H9 (cell line): Measurements from ENCODE around the gene ZNF444. TPM values are rescaled to one million over a fixed set of nuclear protein-coding genes. Genes with fewer than 3 reads are reported as not detected.

Experiments
- DNase-seq: peaks from one replicate; pipeline ENCODE4 v3.0.0-alpha.2; 2017
- H2AFZ ChIP-seq: one replicate; pipeline ENCODE4 v1.6.1; 2013; ENCODE audit warnings: mild to moderate bottlenecking, low read length, control low read depth, moderate library complexity
- H2AK5ac ChIP-seq: 2 replicates; pipeline ENCODE4 v1.6.1; 2013; ENCODE audit warnings: low read length, control low read depth, mixed read lengths; ENCODE audit not compliant: insufficient read length
- H2BK120ac ChIP-seq: one replicate; pipeline ENCODE4 v1.6.1; 2013; ENCODE audit warnings: low read depth, mild to moderate bottlenecking, low read length, control low read depth, inconsistent platforms; ENCODE audit not compliant: poor library complexity, severe bottlenecking
- H2BK12ac ChIP-seq: 2 replicates; pipeline ENCODE4 v1.6.1; 2013; ENCODE audit warnings: low read length, control low read depth, mixed read lengths, low read depth; ENCODE audit not compliant: insufficient read length
- H2BK15ac ChIP-seq: 2 replicates; pipeline ENCODE4 v1.6.1; 2013; ENCODE audit warnings: low read depth, low read length, control low read depth
- H2BK20ac ChIP-seq: one replicate; pipeline ENCODE4 v1.6.1; 2013; ENCODE audit warnings: low read depth, mild to moderate bottlenecking, low read length, control low read depth, inconsistent platforms; ENCODE audit not compliant: poor library complexity, severe bottlenecking
- H2BK5ac ChIP-seq: 2 replicates; pipeline ENCODE4 v1.6.1; 2013; ENCODE audit warnings: low read length, control low read depth, mixed read lengths; ENCODE audit not compliant: insufficient read length
- H3K14ac ChIP-seq: 2 replicates; pipeline ENCODE4 v1.6.1; 2013; ENCODE audit warnings: low read length, control low read depth; ENCODE audit not compliant: insufficient read depth
- H3K18ac ChIP-seq: 2 replicates; pipeline ENCODE4 v1.6.1; 2013; ENCODE audit warnings: low read depth, mild to moderate bottlenecking, mixed read lengths, low read length, control low read depth; ENCODE audit not compliant: insufficient read length
- H3K23ac ChIP-seq: 2 replicates; pipeline ENCODE4 v1.6.1; 2013; ENCODE audit warnings: low read length, control low read depth, mixed read lengths, low read depth; ENCODE audit not compliant: insufficient read length
- H3K23me2 ChIP-seq: 2 replicates; pipeline ENCODE4 v1.6.1; 2013; ENCODE audit warnings: low read depth, mild to moderate bottlenecking, mixed read lengths, low read length, control low read depth; ENCODE audit not compliant: insufficient read length, poor library complexity, severe bottlenecking
- H3K27ac ChIP-seq: 2 replicates; pipeline ENCODE4 v1.5.1; 2013; ENCODE audit warnings: low read length, control low read depth, mixed read lengths, low read depth; ENCODE audit not compliant: insufficient read length
- H3K27me3 ChIP-seq: 2 replicates; pipeline ENCODE4 v1.6.1; 2013; ENCODE audit warnings: low read length, control low read depth, inconsistent platforms; ENCODE audit not compliant: insufficient read depth
- H3K4ac ChIP-seq: 2 replicates; pipeline ENCODE4 v1.6.1; 2013; ENCODE audit warnings: low read depth, mild to moderate bottlenecking, control low read depth, inconsistent platforms, low read length, moderate library complexity
- H3K4me1 ChIP-seq: 2 replicates; pipeline ENCODE4 v1.6.1; 2013; ENCODE audit warnings: low read length, control low read depth, inconsistent platforms; ENCODE audit not compliant: insufficient read depth
- H3K4me2 ChIP-seq: 2 replicates; pipeline ENCODE4 v1.6.1; 2013; ENCODE audit warnings: low read length, control low read depth, mixed read lengths; ENCODE audit not compliant: insufficient read length, insufficient read depth
- H3K56ac ChIP-seq: 2 replicates; pipeline ENCODE4 v1.6.1; 2013; ENCODE audit warnings: low read depth, mild to moderate bottlenecking, mixed read lengths, low read length, control low read depth; ENCODE audit not compliant: insufficient read length
- H3K79me1 ChIP-seq: 2 replicates; pipeline ENCODE4 v1.6.1; 2013; ENCODE audit warnings: low read depth, mild to moderate bottlenecking, moderate library complexity, low read length, control low read depth, inconsistent platforms; ENCODE audit not compliant: insufficient read depth, poor library complexity, severe bottlenecking
- H3K79me2 ChIP-seq: 2 replicates; pipeline ENCODE4 v1.6.1; 2013; ENCODE audit warnings: low read length, control low read depth, inconsistent platforms; ENCODE audit not compliant: insufficient read depth
- H3K9ac ChIP-seq: 2 replicates; pipeline ENCODE4 v1.6.1; 2013; ENCODE audit warnings: low read length, control low read depth, mixed read lengths; ENCODE audit not compliant: insufficient read length; ENCODE audit errors: extremely low read depth
- H3K9me3 ChIP-seq: one replicate; pipeline ENCODE4 v1.6.1; 2013; ENCODE audit warnings: low read depth, low read length, inconsistent platforms; ENCODE audit not compliant: control insufficient read depth
- H3T11ph ChIP-seq: one replicate; pipeline ENCODE4 v1.6.1; 2013; ENCODE audit warnings: mild to moderate bottlenecking, low read length, control low read depth, inconsistent platforms
- H4K20me1 ChIP-seq: one replicate; pipeline ENCODE4 v1.6.1; 2013; ENCODE audit not compliant: control insufficient read depth, insufficient read length, insufficient read depth
- H4K5ac ChIP-seq: 2 replicates; pipeline ENCODE4 v1.6.1; 2013; ENCODE audit warnings: low read depth, mild to moderate bottlenecking, mixed read lengths, low read length, control low read depth; ENCODE audit not compliant: insufficient read length
- H4K8ac ChIP-seq: replicated peaks from 2 replicates; pipeline ENCODE4 v1.6.1; 2013; ENCODE audit warnings: low read length, control low read depth, mixed read lengths, low read depth; ENCODE audit not compliant: insufficient read length
- H4K91ac ChIP-seq: 2 replicates; pipeline ENCODE4 v1.6.1; 2013; ENCODE audit warnings: low read depth, mild to moderate bottlenecking, moderate library complexity, mixed read lengths, low read length, control low read depth; ENCODE audit not compliant: insufficient read length
- H3K27ac Mint-ChIP-seq, 3 experiments: 2 replicates in 2 of 3; 3 replicates in 1 of 3; pipeline ENCODE4 v1.8.0; 2020 to 2021; ENCODE audit warnings: mixed read lengths in 3 of 3, mild to moderate bottlenecking in 1 of 3, moderate library complexity in 1 of 3
- H3K27me3 Mint-ChIP-seq: 2 replicates; pipeline ENCODE4 v1.8.0; 2021; ENCODE audit warnings: low read depth, mild to moderate bottlenecking, moderate library complexity, mixed read lengths
- H3K36me3 Mint-ChIP-seq, 3 experiments: 2 replicates in 2 of 3; 3 replicates in 1 of 3; pipeline ENCODE4 v1.8.0; 2020 to 2021; ENCODE audit warnings: low read depth in 3 of 3, mixed read lengths in 3 of 3; ENCODE audit not compliant: insufficient read depth in 1 of 3
- H3K4me1 Mint-ChIP-seq, 2 experiments: 2 replicates each; pipeline ENCODE4 v1.8.0; 2020; ENCODE audit warnings: mixed read lengths in 2 of 2
- H3K4me3 Mint-ChIP-seq, 2 experiments: 2 replicates in 1 of 2; 3 replicates in 1 of 2; pipeline ENCODE4 v1.8.0; 2020 to 2021; ENCODE audit warnings: mild to moderate bottlenecking in 2 of 2, mixed read lengths in 2 of 2, moderate library complexity in 1 of 2
- H3K9me3 Mint-ChIP-seq, 2 experiments: 2 replicates in 1 of 2; 3 replicates in 1 of 2; pipeline ENCODE4 v1.8.0; 2020; ENCODE audit warnings: mild to moderate bottlenecking in 2 of 2, mixed read lengths in 2 of 2, moderate library complexity in 1 of 2
- CTCF ChIP-seq: fragments of 200-600 bp; sonication (generic); conservative IDR thresholded peaks from 3 replicates; pipeline ENCODE4 v1.8.0; 2021; ENCODE audit warnings: antibody characterized with exemption, mild to moderate bottlenecking
- WGBS: extraction: QIAGEN DNeasy Blood & Tissue Kit; methylation state at CpG from one replicate; pipeline ENCODE4 v1.1.7; 2013; ENCODE audit warnings: missing lambda C conversion rate, low lambda C conversion rate, mixed read lengths; ENCODE audit not compliant: insufficient read length; ENCODE audit errors: extremely low coverage; 5-methylcytosine and 5-hydroxymethylcytosine counted together
- total RNA-seq: library from RNA; stranded (reverse); gene quantifications from 2 replicates; pipeline ENCODE4 v1.2.1, GENCODE V29; 2021

ZNF444 gene
- total RNA-seq, 1 experiment from 2014 or later = 49.7 TPM

- no peak overlapping the region for H3K18ac ChIP-seq
- H3K9ac ChIP-seq = no peak overlapping the region
- no peaks in the 10 kb centered on the region for H3K9me3 ChIP-seq
- no peak overlapping the region for H3K56ac ChIP-seq
- no peak overlapping the region for H3K4me2 ChIP-seq
- H2AFZ ChIP-seq = no peak overlapping the region
- no peaks in the 10 kb centered on the region; the same call in 1 of the 2 replicates for H3K79me2 ChIP-seq
- Mint-ChIP-seq H3K27ac (peak overlapping the region in 1 of 3 experiments; percentile 78; a peak in 1 of 7 replicates), H3K27me3 (no peaks in the 10 kb centered on the region), H3K36me3 (peaks cover 45 to 63% (median 60%) of the 10 kb centered on the region in 3 experiments), H3K4me1 (peaks cover 8% of the 10 kb centered on the region in 2 experiments; a peak in 3 of 4 replicates), H3K9me3 (peaks cover 8 to 12% of the 10 kb centered on the region in 2 experiments; a peak in 3 of 5 replicates), H3K4me3 (no peak overlapping the region)
- no peak for DNase-seq
- peaks cover 6% of the 10 kb centered on the region for H3K79me1 ChIP-seq
- no peak overlapping the region for H2BK120ac ChIP-seq
- H3K23ac ChIP-seq = no peak overlapping the region
- no peak overlapping the region for H2BK5ac ChIP-seq
- no peaks in the 10 kb centered on the region for H3K4me1 ChIP-seq
- H4K20me1 ChIP-seq = peaks cover 2% of the 10 kb centered on the region
- H3K27ac ChIP-seq = no peak overlapping the region
- H3T11ph ChIP-seq = no peak overlapping the region
- no peak overlapping the region for H4K5ac ChIP-seq
- no peak overlapping the region for H2AK5ac ChIP-seq
- no peak overlapping the region for H4K91ac ChIP-seq
- no peak overlapping the region for H2BK20ac ChIP-seq
- no peak for TF ChIP-seq CTCF
- H3K27me3 ChIP-seq = no peaks in the 10 kb centered on the region
- H2BK12ac ChIP-seq = no peak overlapping the region
- no peak overlapping the region for H3K4ac ChIP-seq
- H3K14ac ChIP-seq = no peak overlapping the region; the same call in 1 of the 2 replicates
- no peak overlapping the region for H4K8ac ChIP-seq
- WGBS = no CpG with 5 or more reads among the region's 23 CpGs
- no peak overlapping the region for H2BK15ac ChIP-seq
- H3K23me2 ChIP-seq = no peaks in the 10 kb centered on the region
Observed at GRCh38 chr19:56097306-56097705, 43.8 kb upstream of the ZNF444 start.
